GM19240 (cell line): Measurements from ENCODE around the gene FAM32A.

Experiments
- DNase-seq: peaks from one replicate; pipeline ENCODE4 v3.0.0; 2011; ENCODE audit warnings: low spot score; ENCODE audit not compliant: insufficient read length

FAM32A gene

GRCh38 chr19:16185123-16185767 is at the start of gene FAM32A:
Gene FAM32A (plus strand): TSS chr19:16185410. CDS start chr19:16185443, 33 bp downstream.
- DNase-seq: peak; percentile 97

DNA sequence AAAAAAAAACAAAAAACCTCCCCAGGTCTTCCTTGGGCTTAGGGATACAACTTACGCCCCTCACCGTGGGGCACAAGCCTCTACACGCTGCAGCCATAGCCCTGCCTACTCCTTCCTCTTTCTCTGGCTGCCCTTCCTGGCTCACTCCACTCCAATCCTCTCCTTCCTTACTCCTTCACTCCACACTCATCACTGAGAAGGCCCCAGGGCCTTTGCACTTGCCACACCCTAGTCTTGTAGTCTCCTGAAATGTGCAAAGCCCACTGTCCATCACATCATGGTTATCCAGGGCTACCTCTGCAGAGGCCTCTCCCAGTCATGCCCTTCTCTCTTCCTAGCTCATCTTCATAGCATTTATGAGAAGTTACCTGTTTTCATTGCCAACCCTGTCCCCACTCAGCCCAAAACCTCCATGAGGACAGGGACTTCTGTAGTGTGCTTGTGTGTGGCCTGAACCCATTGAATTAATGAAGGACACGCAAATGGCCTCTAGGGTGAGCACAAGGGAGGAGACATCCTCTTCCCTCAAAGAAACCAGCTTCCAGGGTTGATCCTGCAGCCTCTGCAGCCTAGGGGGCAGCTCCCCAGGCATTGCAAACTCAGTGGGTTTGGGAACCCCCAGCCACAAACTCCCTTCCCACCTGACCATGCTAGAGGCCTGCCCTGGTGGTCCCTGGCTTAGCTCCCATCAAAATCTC is 49.6 kb upstream of the FAM32A start:
- DNase-seq: no peak

DNA sequence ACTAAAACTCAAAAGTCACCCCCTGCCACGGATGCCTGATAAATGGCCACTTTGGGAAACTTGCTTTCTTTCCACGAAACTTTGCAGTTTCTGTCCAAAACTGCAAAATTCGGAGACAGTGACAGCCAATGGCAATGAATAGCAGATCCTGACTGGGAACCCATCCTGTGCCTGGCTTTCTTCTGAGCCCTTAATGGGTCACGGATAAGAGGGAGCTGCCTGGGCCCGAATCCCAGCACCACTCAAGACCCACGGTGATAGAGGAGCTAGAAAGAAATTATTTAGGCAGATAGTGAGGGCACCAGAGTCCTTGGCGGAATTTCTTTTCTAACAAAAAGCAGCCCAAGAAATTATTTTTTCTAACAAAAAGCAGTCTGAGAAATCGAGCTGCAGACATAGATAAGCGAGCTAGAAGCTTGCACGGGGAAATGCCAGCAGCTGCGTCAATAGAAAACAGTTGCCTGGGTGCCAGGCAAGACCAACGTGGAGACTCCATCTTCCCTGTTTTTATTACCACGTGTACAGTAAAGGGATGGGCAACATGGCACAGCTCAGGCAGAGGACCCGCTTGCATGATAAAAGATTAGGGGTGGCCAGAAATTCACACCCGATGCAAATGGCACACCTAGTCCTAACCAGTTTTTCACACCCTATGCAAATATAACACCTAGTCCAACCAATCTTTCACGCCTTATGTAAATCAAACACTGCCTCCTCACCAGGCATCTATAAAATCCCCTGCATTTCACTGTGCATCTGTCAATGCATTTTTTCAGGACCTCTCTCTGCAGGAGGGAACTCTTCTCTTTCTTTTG is 48.8 kb upstream of the FAM32A start:
- no peak for DNase-seq

GRCh38 chr19:16139752-16140151 is 45.5 kb upstream of the FAM32A start:
- no peak for DNase-seq

- DNase-seq: no peak
Observed at GRCh38 chr19:16141043-16141442, 44.2 kb upstream of the FAM32A start.

- no peak for DNase-seq
Observed at GRCh38 chr19:16142032-16142580, 43.1 kb upstream of the FAM32A start.

DNA sequence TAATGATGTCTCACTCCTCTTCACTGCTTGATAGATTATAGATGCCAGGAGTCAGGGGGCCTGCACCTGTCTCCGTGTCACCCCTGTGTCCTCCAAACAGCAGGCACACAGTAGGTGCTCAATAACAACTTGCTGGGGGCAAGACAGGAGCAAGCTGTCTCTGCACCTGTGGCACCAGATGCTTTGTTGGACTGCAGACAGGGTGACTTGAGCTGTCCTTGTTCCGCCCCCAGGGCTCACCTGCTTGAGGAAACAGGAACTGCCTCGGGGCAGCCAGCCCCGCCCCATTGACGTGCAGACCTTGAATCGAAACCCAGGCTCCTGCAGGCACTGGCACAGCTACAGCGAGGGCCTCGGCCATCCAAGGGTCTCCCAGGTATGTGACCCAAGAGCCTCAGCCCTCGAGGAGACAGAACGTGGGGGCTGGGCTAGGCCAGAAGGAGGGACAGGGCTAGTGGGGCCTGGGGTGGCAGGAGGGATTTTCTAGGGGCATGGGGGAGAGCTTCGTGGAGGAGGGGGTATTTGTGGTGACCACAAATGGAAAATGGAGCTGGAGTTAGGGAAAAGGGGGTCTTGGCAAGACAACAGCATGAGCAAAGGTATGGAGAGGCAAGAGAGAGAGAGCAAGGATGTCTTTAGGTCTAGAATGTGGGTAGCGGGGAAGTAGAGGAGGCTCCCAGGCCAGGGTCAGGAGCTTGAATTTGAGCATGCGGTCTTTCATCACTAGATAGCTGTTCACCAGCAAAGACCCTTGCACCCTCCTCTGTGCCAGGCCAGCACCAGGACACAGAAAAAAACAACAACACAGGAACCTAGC is 41.6 kb upstream of the FAM32A start, which contains the start of gene HSH2D:
HSH2D (plus strand) TSS at position 287 of the 817 bp plus-strand sequence. CDS start 5,066 bp downstream, outside the sequence.
- peak; percentile 81 for DNase-seq

DNA sequence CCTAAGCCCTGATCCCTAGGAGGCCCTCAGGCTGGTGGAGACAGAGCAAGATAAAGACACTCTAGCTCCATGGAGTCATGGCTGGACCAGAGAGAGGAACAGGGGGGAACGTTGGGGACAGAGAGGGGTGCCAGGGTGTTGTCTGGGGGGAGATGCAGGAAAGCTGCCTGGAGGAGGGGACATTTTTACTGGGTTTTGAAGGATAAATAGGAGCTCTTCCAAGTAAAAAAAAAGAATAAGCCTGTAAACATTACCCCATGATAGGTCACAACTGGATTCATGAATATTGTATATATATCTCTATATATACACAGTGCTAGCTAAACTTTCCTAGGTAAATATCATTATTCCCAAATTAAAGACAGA is 41.0 kb upstream of the FAM32A start:
- DNase-seq: no peak

DNA sequence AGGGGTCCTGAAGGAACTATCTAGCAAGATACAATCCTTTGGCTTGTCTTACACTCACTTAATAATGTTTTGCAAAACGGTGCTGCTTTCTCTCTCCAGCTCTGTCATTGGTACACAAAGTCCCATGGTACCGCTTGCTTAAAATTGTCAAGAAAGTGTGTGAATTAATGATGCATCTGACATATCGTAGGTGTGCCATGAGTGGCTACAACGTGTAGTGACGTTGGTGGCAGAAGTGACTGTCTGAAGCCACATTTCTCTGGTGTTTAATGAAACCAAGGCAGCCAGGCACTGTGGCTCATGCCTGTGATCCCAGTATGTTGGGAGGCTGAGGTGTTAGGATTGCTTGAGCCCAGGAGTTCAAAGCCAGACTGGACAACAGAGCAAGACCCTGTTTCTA is 39.1 kb upstream of the FAM32A start:
- DNase-seq: no peak

DNA sequence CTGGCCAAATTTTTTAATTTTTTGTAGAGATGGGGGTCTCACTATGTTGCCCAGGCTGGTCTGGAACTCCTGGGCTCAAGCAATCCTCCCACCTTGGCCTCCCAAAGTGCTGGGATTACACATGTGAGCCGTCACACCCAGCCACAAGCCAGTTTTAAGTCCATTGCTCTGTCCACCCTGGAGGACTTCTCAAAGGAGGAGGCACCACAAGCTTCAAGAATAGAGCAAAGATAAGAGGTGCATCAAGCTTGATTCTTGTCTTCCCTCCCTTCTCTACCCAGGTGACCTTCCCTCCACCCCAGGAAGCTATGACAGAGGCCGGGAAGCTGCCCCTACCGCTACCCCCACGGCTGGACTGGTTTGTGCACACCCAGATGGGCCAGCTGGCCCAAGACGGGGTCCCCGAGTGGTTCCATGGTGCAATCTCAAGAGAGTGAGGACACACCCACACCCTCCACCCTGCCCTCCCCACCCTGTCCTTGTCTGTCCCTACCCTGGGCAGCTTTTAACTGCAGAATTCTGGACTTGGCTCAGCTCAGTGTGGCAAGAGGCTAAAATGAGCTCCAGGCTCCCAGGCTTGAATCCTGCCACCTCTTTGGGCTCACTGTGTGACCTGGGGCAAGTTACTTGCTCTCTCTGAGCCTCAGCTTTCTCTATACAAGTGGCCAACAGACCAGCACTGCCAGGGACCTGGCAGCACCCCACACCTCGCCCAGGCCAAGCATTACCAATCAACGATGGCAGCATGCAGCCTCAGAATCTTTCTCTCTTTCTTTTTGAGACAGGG is 36.6 kb upstream of the FAM32A start:
- DNase-seq: no peak

GRCh38 chr19:16153582-16154336 is 31.5 kb upstream of the FAM32A start:
- DNase-seq: no peak

GRCh38 chr19:16154557-16154956 is 30.7 kb upstream of the FAM32A start:
- DNase-seq: no peak

- no peak for DNase-seq
Observed at GRCh38 chr19:16155128-16155527, 30.1 kb upstream of the FAM32A start.

- DNase-seq: no peak
Observed at GRCh38 chr19:16156904-16157303, 28.3 kb upstream of the FAM32A start.

DNA sequence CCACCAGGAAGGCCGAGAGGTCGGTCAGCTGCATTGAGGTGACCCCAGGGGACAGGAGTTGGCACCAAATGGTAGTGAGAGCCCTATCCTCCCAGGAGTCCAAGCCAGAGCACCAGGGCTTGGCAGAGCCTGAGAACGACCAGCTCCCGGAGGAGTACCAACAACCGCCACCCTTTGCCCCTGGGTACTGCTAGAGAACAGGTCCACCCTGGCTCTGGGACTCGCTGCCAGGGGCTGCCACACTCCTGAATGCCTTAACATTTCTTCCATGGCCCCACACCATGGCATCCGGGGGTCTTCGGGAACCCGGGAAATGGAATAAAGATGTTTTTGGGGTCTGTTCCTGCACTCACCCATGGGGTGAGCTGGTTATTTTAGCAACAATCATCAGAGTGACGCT is 27.6 kb upstream of the FAM32A start:
- DNase-seq: no peak

- DNase-seq: no peak
Observed at GRCh38 chr19:16159655-16160054, 25.6 kb upstream of the FAM32A start.

DNA sequence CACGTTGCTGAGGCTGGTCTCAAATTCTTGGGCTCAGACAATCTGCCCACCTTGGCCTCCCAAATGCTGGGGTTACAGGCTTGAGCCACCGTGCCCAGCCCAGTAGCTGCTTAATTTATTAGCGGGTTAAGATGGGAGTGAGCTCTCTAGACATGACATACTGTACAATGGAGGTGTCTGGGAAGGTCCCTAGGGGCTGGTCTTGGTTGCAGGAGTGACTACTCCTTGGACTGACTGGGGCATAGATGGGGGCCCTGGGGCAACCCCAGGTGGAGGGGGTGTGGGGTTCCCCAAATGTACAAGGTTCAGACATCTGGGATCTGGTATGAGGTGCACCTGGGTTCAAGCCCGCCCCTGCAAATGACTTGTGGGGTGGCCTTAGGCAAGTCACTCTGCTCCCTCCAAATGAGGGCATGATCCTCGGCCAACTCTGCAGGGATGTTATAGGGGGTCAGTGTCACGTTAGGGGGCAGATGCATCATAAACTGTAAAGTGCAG is 24.7 kb upstream of the FAM32A start:
- DNase-seq: no peak

GRCh38 chr19:16160943-16161560 is 24.2 kb upstream of the FAM32A start:
- DNase-seq: no peak

DNA sequence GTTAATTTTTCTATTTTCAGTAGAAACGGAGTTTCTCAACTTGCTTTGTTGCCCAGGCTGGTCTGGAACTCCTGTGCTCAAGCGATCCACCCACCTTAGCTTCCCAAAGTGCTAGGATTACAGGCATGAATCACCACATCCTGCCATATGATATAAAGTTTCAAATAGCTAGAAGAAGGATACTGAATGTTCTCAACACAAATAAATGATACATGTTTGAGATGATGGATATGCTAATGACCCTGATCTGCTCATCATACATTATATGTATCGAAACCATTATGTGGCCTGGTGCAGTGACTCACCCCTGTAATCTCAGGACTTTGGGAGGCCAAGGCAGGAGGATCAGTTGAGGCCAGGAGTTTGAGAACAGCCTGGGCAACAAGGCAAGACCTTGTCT is 23.4 kb upstream of the FAM32A start:
- no peak for DNase-seq
